ENCODE results near the gene P4HTM.
A peak's percentile ranks its signal among the peaks of the same experiment; 100 is the strongest.
"Not testable (repeated sequence)": the region's sequence is repeated elsewhere in the genome, so short reads cannot be mapped to it uniquely, and the experiment has no call there.

The P4HTM gene

GRCh38 chr3:48985831-48986376, 4.1 kb upstream of the P4HTM start:
- no peak for DNase-seq

- no peak for DNase-seq
Observed at GRCh38 chr3:48989126-48989795, 780 bp upstream of the P4HTM start.

GRCh38 chr3:48990636-48991469, 812 bp downstream of the P4HTM start:
- no peak for DNase-seq

GRCh38 chr3:48991851-48992545, 2.0 kb downstream of the P4HTM start:
- DNase-seq = no peak

DNA sequence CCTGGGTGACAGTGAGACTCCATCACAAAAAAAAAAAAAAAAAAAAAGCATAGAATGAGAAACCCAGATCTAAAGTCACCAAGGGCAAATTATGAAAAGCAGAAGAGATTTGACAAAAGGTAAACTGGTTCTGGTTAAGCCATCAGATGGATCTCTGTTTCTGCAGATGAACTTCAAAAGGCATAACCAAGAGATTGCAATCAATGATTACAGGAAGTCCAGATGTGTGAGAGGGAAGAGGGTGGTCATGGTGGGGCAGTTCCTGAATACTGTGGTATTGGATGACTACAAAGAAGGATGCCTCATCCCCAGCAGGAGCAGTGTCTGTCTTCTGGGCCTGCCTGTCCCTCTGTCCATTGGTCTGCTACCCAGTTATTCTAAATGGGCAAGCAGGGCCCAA, 3.8 kb downstream of the P4HTM start:
- DNase-seq = no peak

- no peak for DNase-seq
Observed at GRCh38 chr3:48996640-48997039, 6.6 kb downstream of the P4HTM start.

- DNase-seq = no peak
Observed at GRCh38 chr3:48997102-48997635, 7.1 kb downstream of the P4HTM start.

- DNase-seq = no peak
Observed at GRCh38 chr3:48997714-48998637, 7.9 kb downstream of the P4HTM start.

DNA sequence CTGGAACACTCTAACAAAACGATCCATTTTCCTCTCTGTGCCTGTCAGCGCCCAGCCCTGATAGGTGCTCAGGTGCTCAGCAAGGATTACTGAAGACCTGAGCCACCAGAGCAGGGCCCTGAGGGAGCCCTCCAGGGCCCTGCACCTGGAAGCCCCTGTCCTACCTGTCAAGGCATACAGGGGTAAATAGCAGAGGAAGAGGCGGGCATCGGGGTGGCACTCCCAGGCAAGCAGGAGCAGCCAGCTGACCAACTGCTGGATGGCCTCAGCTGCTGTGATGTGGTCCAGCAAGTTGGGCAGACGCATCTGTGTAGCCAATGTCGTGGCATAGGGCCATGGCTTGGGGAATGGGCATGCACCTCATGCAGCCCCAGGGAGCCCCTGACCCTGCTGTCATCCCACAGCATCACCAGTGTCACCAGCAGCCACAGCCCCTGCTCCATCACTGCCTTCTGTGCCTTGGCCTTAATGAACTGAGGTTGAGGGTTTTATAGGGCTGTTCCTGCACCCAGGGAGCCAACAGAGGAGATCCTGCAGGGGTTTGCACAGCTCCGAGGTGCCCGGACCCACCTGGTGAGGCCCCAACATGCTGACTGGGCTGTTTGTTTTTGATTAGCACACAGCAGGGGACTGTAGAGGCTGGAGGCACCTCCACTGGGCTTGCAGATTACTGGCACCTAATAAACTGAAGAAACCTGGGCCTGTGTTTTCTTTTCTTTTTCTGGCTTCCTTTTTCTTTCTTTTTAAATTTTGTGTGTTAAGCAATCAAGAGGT, 9.2 kb downstream of the P4HTM start:
- DNase-seq = no peak

DNA sequence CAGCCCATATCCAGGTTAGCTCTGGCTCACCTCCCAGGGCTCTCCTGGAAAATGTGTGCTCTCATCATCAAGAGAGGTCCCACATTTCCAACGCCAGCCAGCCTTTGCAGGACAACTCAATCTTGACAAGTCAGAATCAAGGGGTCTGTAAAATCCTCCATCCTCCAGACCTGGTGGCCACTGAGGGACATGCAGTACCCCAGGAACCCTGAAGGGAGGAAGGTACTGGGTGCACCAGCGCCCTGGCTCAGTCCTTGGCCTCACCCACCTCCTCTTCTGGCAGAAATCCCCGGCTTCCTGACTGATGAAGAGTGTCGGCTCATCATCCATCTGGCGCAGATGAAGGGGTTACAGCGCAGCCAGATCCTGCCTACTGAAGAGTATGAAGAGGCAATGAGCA, 11.1 kb downstream of the P4HTM start:
- no peak for DNase-seq

- DNase-seq = no peak
Observed at GRCh38 chr3:49004352-49005302, 14.6 kb downstream of the P4HTM start.

DNA sequence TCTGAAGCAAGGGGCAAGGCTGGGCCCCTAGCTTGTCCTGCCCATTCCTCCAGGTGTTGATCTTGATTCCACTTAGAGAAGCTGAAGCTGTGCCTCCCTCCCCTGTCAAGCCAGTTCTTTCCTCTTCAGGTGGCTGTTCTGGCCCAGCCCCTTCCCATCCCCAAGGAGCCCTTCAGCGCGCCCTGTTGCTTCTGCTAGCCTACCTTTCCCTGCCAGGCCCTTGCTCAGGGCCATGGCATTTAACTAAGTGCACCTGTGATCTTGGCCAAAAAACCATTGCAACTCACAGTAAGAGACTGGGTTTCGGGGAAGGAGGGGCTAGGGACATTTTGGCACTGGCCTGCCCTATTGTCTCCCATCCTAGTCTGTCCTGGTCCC, 15.3 kb downstream of the P4HTM start:
- DNase-seq = no peak

GRCh38 chr3:49005998-49006397, 16.0 kb downstream of the P4HTM start:
- no peak for DNase-seq

DNA sequence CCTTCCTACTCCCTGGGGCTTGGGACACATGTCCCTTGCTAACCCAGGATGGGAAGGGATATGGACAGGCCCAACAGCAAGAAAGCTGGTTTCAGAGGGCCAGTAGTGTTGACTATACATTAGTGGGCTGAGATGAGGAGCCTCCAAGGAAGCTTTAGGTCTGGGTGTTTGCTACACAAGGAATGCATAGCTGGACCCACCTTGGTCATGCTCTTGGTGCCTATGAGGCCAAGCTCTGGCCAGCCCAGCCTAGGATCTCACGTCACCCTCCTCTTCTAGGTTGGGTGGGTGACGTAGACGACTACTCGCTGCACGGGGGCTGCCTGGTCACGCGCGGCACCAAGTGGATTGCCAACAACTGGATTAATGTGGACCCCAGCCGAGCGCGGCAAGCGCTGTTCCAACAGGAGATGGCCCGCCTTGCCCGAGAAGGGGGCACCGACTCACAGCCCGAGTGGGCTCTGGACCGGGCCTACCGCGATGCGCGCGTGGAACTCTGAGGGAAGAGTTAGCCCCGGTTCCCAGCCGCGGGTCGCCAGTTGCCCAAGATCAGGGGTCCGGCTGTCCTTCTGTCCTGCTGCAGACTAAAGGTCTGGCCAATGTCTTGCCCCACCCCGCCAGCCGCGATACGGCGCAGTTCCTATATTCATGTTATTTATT, 16.5 kb downstream of the P4HTM start:
- no peak for DNase-seq

DNA sequence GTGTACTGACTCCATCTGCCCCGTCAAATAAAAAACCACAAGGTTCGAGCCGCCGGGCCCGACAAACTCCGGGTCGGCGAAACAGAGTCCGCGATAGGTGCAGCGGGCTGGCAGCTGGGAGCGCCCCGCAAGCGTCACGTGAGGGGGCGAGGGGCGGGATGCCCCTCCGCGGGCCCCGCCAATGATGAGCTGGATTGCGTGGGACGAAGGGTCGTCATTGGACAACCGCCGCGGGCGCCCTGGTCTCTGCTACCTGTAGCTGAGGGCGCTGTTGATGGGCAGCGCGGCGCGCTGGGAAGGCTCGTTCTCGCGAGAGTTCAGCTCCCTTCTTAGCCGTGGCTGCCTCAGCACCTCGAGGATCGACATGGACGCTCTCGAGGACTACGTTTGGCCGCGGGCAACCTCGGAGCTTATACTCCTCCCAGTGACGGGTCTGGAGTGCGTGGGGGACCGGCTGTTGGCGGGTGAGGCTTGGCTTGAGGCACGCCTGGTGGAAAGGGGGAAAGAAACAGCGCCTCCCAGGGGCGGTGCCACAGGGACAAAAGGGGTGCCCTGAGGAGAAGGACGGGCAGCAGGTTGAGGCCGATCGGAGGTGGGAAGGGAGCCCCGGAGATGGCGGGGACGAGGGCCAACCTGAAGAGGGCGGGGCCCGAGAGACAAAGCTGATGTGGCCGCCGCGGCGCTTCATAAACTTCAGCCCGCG, 17.2 kb downstream of the P4HTM start, which contains the start of gene WDR6:
TSS of gene WDR6 (plus strand) at position 324 of the 703 bp plus-strand sequence. CDS start at position 365, 41 bp downstream.
- DNase-seq = peak; percentile 88

DNA sequence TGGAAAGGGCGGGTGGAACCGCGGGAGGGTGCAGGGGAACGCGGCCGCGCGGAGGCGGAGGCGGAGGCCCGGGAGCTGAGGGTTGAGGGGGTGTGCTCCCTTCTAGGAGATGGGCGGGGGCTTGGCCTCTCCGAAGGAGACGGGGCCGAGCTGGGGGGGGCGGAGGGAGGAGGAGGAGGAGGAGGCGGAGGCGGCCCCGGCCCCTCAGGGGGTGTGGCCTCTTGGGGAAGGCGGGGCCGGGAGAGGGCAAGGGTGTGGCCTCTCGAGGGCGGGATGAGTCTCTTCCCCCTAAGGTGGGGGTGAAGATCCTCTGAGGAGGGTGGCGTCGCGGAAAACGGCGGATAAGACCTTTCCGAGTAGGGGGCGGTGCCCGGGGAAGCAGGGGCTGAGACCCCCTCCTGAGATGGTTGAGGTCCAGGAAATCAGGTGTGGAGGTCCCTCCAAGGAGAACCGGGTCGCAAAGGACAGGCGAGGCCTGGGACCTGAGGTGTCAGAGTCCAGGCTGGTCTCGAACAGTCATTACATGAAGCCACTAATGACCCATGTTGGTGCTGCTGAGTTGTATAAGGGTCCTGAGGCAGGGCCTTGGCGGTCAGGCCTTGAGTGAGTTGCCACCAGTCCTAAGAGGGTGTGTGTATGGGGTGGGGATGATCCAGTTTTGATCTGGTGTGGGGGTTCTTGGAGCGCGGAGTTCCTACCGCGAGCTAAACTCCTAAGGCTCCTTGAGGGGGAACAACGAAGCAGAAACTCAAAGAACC, 17.9 kb downstream of the P4HTM start:
- no peak for DNase-seq

DNA sequence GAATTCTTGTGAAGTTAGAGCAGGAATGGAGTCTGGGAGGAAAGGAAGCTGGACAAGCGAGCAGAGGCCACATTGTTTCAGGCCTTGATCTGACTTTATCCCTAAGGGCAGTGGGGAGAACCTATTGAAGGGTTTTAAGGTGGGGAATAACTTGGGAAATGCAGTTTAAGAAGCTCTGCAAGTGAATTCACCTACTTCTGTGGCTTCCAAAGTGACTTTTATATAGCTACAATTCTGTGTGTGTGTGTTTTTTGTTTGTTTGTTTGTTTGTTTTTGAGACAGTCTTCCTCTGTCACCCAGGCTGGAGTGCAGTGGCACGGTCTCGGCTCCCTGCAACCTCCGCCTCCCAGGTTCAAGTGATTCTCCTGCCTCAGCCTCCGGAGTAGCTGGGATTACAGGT, 18.6 kb downstream of the P4HTM start:
- not testable (repeated sequence) for DNase-seq

DNA sequence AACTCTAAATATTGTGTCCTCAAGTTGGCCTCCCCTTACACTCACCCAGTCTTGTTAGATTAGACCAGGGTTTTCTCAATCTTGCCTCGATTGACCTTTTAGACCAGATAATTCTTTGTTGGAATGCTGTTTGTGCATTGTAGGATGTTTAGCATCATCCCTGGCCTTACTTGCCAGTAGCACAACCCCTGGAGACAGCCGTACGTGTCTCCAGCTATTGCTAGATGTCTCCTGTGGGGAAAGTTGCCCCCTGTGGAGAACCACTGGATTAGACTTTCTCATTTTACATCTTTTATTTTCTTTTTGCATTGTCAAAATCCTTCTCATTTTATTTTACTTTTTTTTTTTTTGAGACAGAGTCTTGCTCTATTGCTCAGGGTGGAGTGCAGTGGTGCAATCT, 19.4 kb downstream of the P4HTM start:
- no peak for DNase-seq

Data from DMS 273 treated with DMSO at 0.1 percent for 48 hours (cell line).